Heart left ventricle (tissue), 13 donors: ENCODE measurements around the gene MACO1.

Source experiments
- POLR2A ChIP-seq, 2 donors: fragments of 450-650 bp; IDR thresholded peaks; one replicate each; pipeline ENCODE4 v1.6.1; 2017; ENCODE audit warnings: antibody characterized with exemption in 2 of 2, mild to moderate bottlenecking in 2 of 2, moderate library complexity in 2 of 2
- TF ChIP-seq, protein P1 (sequence below), 12 donors: fragments of 200-600 bp; sonication (generic) in 4 of 12; IDR thresholded peaks; one replicate each; pipeline versions ENCODE4 v1.5.0 to v1.8.0; 2018 to 2022; ENCODE audit warnings: antibody characterized with exemption in 12 of 12, mild to moderate bottlenecking in 5 of 12
- donor health status: ischemic (EF 13 %, LVEDD 7.1; RV severe dilation, severe dysfunction).
- donor health status: DM: no; HTN: yes; CAD: no.
- donor health status: DM: no; HTN: no; CAD: no.
- donor health status: ischemic (EF 25% LVEDD 6.9; RV normal size, moderate dysfunction).
- donor health status: ischemic (EF 25% LVEDD 5.7; RV mildly dilated, moderate dysfunction).
- donor health status: ischemic (EF 35%, LVEDD 5.7; RV mildly dilated, moderate dysfunction).
- donor health status: nonischemic (EF 11% LVEDD 7.7; RV severe dilation, severe dysfunction).
- donor health status: DM: yes; HTN: yes; CAD: no.
- donor health status: PGD.
- donor health status: ischemic (EF 29% LVEDD 5.4; RV normal size, mild dysfunction).
- donor health status: nonischemic (EF 23%, LVEDD 6.1; RV moderate dilation, normal function).

DNA sequence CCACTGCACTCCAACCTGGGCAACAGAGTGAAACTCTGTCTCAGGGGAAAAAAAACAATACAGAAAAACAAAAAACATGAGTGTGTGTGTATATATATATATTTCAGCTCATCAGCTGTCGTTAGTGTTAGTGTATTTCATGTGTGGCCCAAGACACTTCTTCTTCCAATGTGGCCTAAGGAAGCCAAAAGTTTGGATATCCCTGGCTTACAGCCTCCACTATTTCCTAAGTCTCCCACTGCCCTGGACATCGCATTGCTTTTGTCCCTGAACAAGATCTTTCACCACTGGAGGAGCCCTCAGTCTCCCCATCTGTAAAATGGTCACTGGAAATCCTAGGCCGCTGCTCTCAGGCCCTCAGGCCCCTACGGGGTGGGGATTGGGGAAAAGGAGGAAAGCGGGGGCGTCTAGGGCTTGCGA is 112.3 kb downstream of the MACO1 start:
- TF ChIP-seq, protein P1, sequence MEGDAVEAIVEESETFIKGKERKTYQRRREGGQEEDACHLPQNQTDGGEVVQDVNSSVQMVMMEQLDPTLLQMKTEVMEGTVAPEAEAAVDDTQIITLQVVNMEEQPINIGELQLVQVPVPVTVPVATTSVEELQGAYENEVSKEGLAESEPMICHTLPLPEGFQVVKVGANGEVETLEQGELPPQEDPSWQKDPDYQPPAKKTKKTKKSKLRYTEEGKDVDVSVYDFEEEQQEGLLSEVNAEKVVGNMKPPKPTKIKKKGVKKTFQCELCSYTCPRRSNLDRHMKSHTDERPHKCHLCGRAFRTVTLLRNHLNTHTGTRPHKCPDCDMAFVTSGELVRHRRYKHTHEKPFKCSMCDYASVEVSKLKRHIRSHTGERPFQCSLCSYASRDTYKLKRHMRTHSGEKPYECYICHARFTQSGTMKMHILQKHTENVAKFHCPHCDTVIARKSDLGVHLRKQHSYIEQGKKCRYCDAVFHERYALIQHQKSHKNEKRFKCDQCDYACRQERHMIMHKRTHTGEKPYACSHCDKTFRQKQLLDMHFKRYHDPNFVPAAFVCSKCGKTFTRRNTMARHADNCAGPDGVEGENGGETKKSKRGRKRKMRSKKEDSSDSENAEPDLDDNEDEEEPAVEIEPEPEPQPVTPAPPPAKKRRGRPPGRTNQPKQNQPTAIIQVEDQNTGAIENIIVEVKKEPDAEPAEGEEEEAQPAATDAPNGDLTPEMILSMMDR (IDR thresholded peaks at IDR 0.05), result no peak
- no peak for TF ChIP-seq POLR2A (IDR thresholded peaks at IDR 0.05)
